Measurements from ENCODE around the gene RALY. TPM values are rescaled to one million over a fixed set of nuclear protein-coding genes. Genes with fewer than 3 reads are reported as not detected.

Gene RALY
- total and polyA plus RNA-seq, 4 experiments from 2014 or later, result 112 to 218 (median 153) TPM

- Histone ChIP-seq H3K36me3 (ENCODE audit: insufficient read depth, low read length) (peaks cover 67% of the 10 kb centered on the region), H3K4me1 (ENCODE audit: insufficient read depth, low read length) (peaks cover 5% of the 10 kb centered on the region), H3K27ac (ENCODE audit: low read depth, low read length) (no peak overlapping the region), H3K4me3 (ENCODE audit: low read length in 2 of 2) (no peak overlapping the region), H3K27me3 (ENCODE audit: insufficient read depth, low read length) (no peaks in the 10 kb centered on the region), H3K9me3 (ENCODE audit: control insufficient read depth in 1 of 2, low read length in 2 of 2) (no peaks in the 10 kb centered on the region)
- intact Hi-C loops (cut with micrococcal nuclease), result no loop called here
- Mint-ChIP-seq H3K4me1 (peaks cover 5 to 13% (median 10%) of the 10 kb centered on the region in 4 donors), H3K27ac (peak overlapping the region in 4 of 7 donors; percentile 40 to 93 (median 66)), H3K36me3 (peaks cover 42 to 81% of the 10 kb centered on the region in 2 donors), H3K4me3 (no peak overlapping the region), H3K27me3 (no peaks in the 10 kb centered on the region), H3K9me3 (no peaks in the 10 kb centered on the region)
- no peak for DNase-seq
- POLR2A ChIA-PET (ENCODE audit: partially characterized antibody), result no interaction called here
- CTCF ChIA-PET (ENCODE audit: partially characterized antibody), result no interaction called here
Measured at GRCh38 chr20:34089655-34090345, 96.1 kb downstream of the RALY start.

GRCh38 chr20:34090645-34091044 is 96.9 kb downstream of the RALY start:
- Histone ChIP-seq H3K9me3 (ENCODE audit: control insufficient read depth in 1 of 2, low read length in 2 of 2) (no peaks in the 10 kb centered on the region), H3K27ac (ENCODE audit: low read depth, low read length) (no peak overlapping the region), H3K4me3 (ENCODE audit: low read length in 2 of 2) (no peak overlapping the region), H3K36me3 (ENCODE audit: insufficient read depth, low read length) (peaks cover 71% of the 10 kb centered on the region), H3K27me3 (ENCODE audit: insufficient read depth, low read length) (no peaks in the 10 kb centered on the region), H3K4me1 (ENCODE audit: insufficient read depth, low read length) (peaks cover 5% of the 10 kb centered on the region)
- intact Hi-C loops (cut with micrococcal nuclease), result no loop called here
- H3K27ac Mint-ChIP-seq, result peak overlapping the region in 3 of 7 donors; percentile 65 to 93 (median 75)
- no peak overlapping the region for H3K4me3 Mint-ChIP-seq
- no peaks in the 10 kb centered on the region for H3K27me3 Mint-ChIP-seq
- ChIA-PET POLR2A (ENCODE audit: partially characterized antibody) (no interaction called here), CTCF (ENCODE audit: partially characterized antibody) (no interaction called here)
- H3K9me3 Mint-ChIP-seq, result no peaks in the 10 kb centered on the region
- DNase-seq, result no peak
- peaks cover 41 to 82% of the 10 kb centered on the region in 2 donors for H3K36me3 Mint-ChIP-seq
- H3K4me1 Mint-ChIP-seq, result peaks cover 3 to 7% (median 6%) of the 10 kb centered on the region in 4 donors

- ChIA-PET POLR2A (ENCODE audit: partially characterized antibody) (interaction anchor here (0.7 to 3.7 kb wide), 4 partner anchors 9 to 20 kb away, joined by 3 to 14 read pairs (median 4); partner anchors contain the start of gene EIF2S2), CTCF (ENCODE audit: partially characterized antibody) (no interaction called here)
- no peaks in the 10 kb centered on the region for H3K4me1 ChIP-seq (ENCODE audit: insufficient read depth, low read length)
- H3K9me3 ChIP-seq (ENCODE audit: control insufficient read depth in 1 of 2, low read length in 2 of 2), result no peaks in the 10 kb centered on the region
- Mint-ChIP-seq H3K36me3 (peaks cover 51 to 83% of the 10 kb centered on the region in 2 donors), H3K27ac (no peak overlapping the region), H3K27me3 (no peaks in the 10 kb centered on the region), H3K9me3 (no peaks in the 10 kb centered on the region), H3K4me3 (no peak overlapping the region), H3K4me1 (peaks cover 0 to 5% (median 3%) of the 10 kb centered on the region in 4 donors)
- no peaks in the 10 kb centered on the region for H3K27me3 ChIP-seq (ENCODE audit: insufficient read depth, low read length)
- intact Hi-C loops (cut with micrococcal nuclease), result no loop called here
- H3K36me3 ChIP-seq (ENCODE audit: insufficient read depth, low read length), result peaks cover 75% of the 10 kb centered on the region
- no peak overlapping the region for H3K4me3 ChIP-seq (ENCODE audit: low read length in 2 of 2)
- H3K27ac ChIP-seq (ENCODE audit: low read depth, low read length), result no peak overlapping the region
- no peak for DNase-seq
Measured at GRCh38 chr20:34091637-34092200, 98.0 kb downstream of the RALY start.

GRCh38 chr20:34093895-34094294 is 100.2 kb downstream of the RALY start:
- ChIA-PET CTCF (ENCODE audit: partially characterized antibody) (interaction anchor here (1.3 kb wide), 1 partner anchor 160 kb away, joined by 3 read pairs; no protein-coding TSS in a partner anchor), POLR2A (ENCODE audit: partially characterized antibody) (interaction anchor here (3.7 kb wide), 1 partner anchor 18 kb away, joined by 14 read pairs; the partner anchor contains the start of gene EIF2S2)
- Histone ChIP-seq H3K4me3 (ENCODE audit: low read length in 2 of 2) (no peak overlapping the region), H3K36me3 (ENCODE audit: insufficient read depth, low read length) (peaks cover 81% of the 10 kb centered on the region), H3K9me3 (ENCODE audit: control insufficient read depth in 1 of 2, low read length in 2 of 2) (no peaks in the 10 kb centered on the region), H3K27ac (ENCODE audit: low read depth, low read length) (no peak overlapping the region), H3K27me3 (ENCODE audit: insufficient read depth, low read length) (no peaks in the 10 kb centered on the region), H3K4me1 (ENCODE audit: insufficient read depth, low read length) (no peaks in the 10 kb centered on the region)
- no peak overlapping the region for H3K4me3 Mint-ChIP-seq
- H3K27ac Mint-ChIP-seq, result peak overlapping the region in 3 of 7 donors; percentile 5 to 79 (median 69)
- no peaks in the 10 kb centered on the region for H3K9me3 Mint-ChIP-seq
- no peak for DNase-seq
- intact Hi-C loops (cut with micrococcal nuclease), result no loop called here
- peaks cover 0 to 6% (median 3%) of the 10 kb centered on the region in 4 donors for H3K4me1 Mint-ChIP-seq
- no peaks in the 10 kb centered on the region for H3K27me3 Mint-ChIP-seq
- H3K36me3 Mint-ChIP-seq, result peaks cover 54 to 83% of the 10 kb centered on the region in 2 donors

- no peak overlapping the region for H3K4me3 ChIP-seq (ENCODE audit: low read length in 2 of 2)
- Mint-ChIP-seq H3K9me3 (no peaks in the 10 kb centered on the region), H3K4me1 (peaks cover 4 to 13% (median 7%) of the 10 kb centered on the region in 4 donors), H3K4me3 (no peak overlapping the region), H3K27ac (peak overlapping the region in 3 of 7 donors; percentile 35 to 47 (median 36)), H3K36me3 (peaks cover 62 to 80% of the 10 kb centered on the region in 2 donors), H3K27me3 (no peaks in the 10 kb centered on the region)
- ChIA-PET CTCF (ENCODE audit: partially characterized antibody) (interaction anchor here (2.4 kb wide), 1 partner anchor 27 kb away, joined by 11 read pairs; no protein-coding TSS in a partner anchor), POLR2A (ENCODE audit: partially characterized antibody) (interaction anchor here (2.0 kb wide), 1 partner anchor 16 kb away, joined by 8 read pairs; the partner anchor contains the start of gene EIF2S2)
- peaks cover 76% of the 10 kb centered on the region for H3K36me3 ChIP-seq (ENCODE audit: insufficient read depth, low read length)
- no peaks in the 10 kb centered on the region for H3K4me1 ChIP-seq (ENCODE audit: insufficient read depth, low read length)
- no peaks in the 10 kb centered on the region for H3K9me3 ChIP-seq (ENCODE audit: control insufficient read depth in 1 of 2, low read length in 2 of 2)
- intact Hi-C loops (cut with micrococcal nuclease), result no loop called here
- H3K27me3 ChIP-seq (ENCODE audit: insufficient read depth, low read length), result no peaks in the 10 kb centered on the region
- no peak overlapping the region for H3K27ac ChIP-seq (ENCODE audit: low read depth, low read length)
- DNase-seq, result no peak
Measured at GRCh38 chr20:34095825-34096224, 102.1 kb downstream of the RALY start.

GRCh38 chr20:34096699-34097444 is 103.2 kb downstream of the RALY start:
- no peak overlapping the region for H3K4me3 Mint-ChIP-seq
- no peak overlapping the region for H3K4me3 ChIP-seq (ENCODE audit: low read length in 2 of 2)
- ChIA-PET CTCF (ENCODE audit: partially characterized antibody) (interaction anchor here (2.4 kb wide), 1 partner anchor 28 kb away, joined by 11 read pairs; no protein-coding TSS in a partner anchor), POLR2A (ENCODE audit: partially characterized antibody) (interaction anchor here (1.2 to 2.0 kb wide), 2 partner anchors 15 to 46 kb away, joined by 3 to 8 read pairs; partner anchors contain the start of gene EIF2S2)
- DNase-seq, result no peak
- no peaks in the 10 kb centered on the region for H3K9me3 ChIP-seq (ENCODE audit: control insufficient read depth in 1 of 2, low read length in 2 of 2)
- no peaks in the 10 kb centered on the region for H3K27me3 Mint-ChIP-seq
- no peaks in the 10 kb centered on the region for H3K4me1 ChIP-seq (ENCODE audit: insufficient read depth, low read length)
- H3K27ac ChIP-seq (ENCODE audit: low read depth, low read length), result no peak overlapping the region
- intact Hi-C loops (cut with micrococcal nuclease), result no loop called here
- no peaks in the 10 kb centered on the region for H3K27me3 ChIP-seq (ENCODE audit: insufficient read depth, low read length)
- H3K36me3 Mint-ChIP-seq, result peaks cover 60 to 80% of the 10 kb centered on the region in 2 donors
- peaks cover 4 to 14% (median 9%) of the 10 kb centered on the region in 4 donors for H3K4me1 Mint-ChIP-seq
- peak overlapping the region in 5 of 7 donors; percentile 38 to 77 (median 46) for H3K27ac Mint-ChIP-seq
- H3K36me3 ChIP-seq (ENCODE audit: insufficient read depth, low read length), result peaks cover 79% of the 10 kb centered on the region
- H3K9me3 Mint-ChIP-seq, result no peaks in the 10 kb centered on the region

GRCh38 chr20:34098570-34098969 is 104.9 kb downstream of the RALY start:
- H3K36me3 Mint-ChIP-seq, result peaks cover 56 to 82% of the 10 kb centered on the region in 2 donors

More at GRCh38 chr20:34098570-34098969, 104.9 kb downstream of the RALY start:
- no peaks in the 10 kb centered on the region for H3K4me1 ChIP-seq (ENCODE audit: insufficient read depth, low read length)
- H3K9me3 Mint-ChIP-seq, result no peaks in the 10 kb centered on the region
- peak overlapping the region in 1 of 7 donors; percentile 46 for H3K27ac Mint-ChIP-seq
- DNase-seq, result no peak
- ChIA-PET POLR2A (ENCODE audit: partially characterized antibody) (no interaction called here), CTCF (ENCODE audit: partially characterized antibody) (no interaction called here)
- H3K27me3 ChIP-seq (ENCODE audit: insufficient read depth, low read length), result no peaks in the 10 kb centered on the region
- H3K36me3 ChIP-seq (ENCODE audit: insufficient read depth, low read length), result peaks cover 83% of the 10 kb centered on the region
- H3K9me3 ChIP-seq (ENCODE audit: control insufficient read depth in 1 of 2, low read length in 2 of 2), result no peaks in the 10 kb centered on the region
- intact Hi-C loops (cut with micrococcal nuclease), result no loop called here
- peaks cover 8 to 23% (median 12%) of the 10 kb centered on the region in 4 donors for H3K4me1 Mint-ChIP-seq
- no peak overlapping the region for H3K4me3 Mint-ChIP-seq
- H3K27ac ChIP-seq (ENCODE audit: low read depth, low read length), result no peak overlapping the region
- H3K27me3 Mint-ChIP-seq, result no peaks in the 10 kb centered on the region
- no peak overlapping the region for H3K4me3 ChIP-seq (ENCODE audit: low read length in 2 of 2)
